ENCODE data around the gene MYO3A. TPM values are rescaled to one million over a fixed set of nuclear protein-coding genes. Genes with fewer than 3 reads are reported as not detected.

The MYO3A gene
- total and polyA plus RNA-seq, 2 donors (not counting 1 experiment from before 2014, with no cell fraction given), result 0.27 to 1.4 TPM

DNA sequence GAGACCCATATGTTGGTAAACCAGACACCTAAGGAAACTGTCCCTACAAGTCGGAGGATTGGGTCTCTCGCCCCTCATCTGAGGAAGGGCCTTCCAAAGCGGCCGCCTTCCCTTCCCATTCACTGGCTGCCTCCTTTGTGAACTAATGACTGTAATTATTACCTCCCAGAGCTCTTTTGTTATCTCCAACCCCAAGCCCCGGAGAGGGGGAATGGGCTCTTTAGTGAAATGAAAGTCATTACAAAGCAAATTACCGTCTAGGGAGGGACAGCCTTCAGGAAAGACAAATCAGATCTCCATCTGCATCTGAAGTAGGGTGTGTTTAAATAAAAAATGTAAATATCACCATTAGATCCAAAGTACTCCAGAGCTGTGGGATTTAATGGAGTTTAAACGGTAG, 280.0 kb downstream of the MYO3A start:
- H3K4me3 ChIP-seq (ENCODE audit: control extremely low read depth in 1 of 5, extremely low read depth in 1 of 5, insufficient read depth in 1 of 5, low read depth in 2 of 5, low read length in 4 of 5), result no peak overlapping the region
- H3K27ac ChIP-seq (ENCODE audit: low read length in 2 of 2), result no peak overlapping the region
- peaks cover 35 to 48% of the 10 kb centered on the region in 2 donors for H3K4me1 ChIP-seq (ENCODE audit: control insufficient read depth in 2 of 2, insufficient read depth in 2 of 2, low read length in 2 of 2)
- H3K4me2 ChIP-seq (replicated peaks; ENCODE audit: low read depth, low read length, poor library complexity, severe bottlenecking), result no peak overlapping the region
- H2AFZ ChIP-seq (ENCODE audit: insufficient read depth, low read depth, low read length, poor library complexity, severe bottlenecking), result no peak overlapping the region
- H3K27me3 ChIP-seq (replicated peaks in 1 of 4; ENCODE audit: control extremely low read depth in 1 of 4, control insufficient read depth in 3 of 4, insufficient read depth in 4 of 4, low read length in 3 of 4), result peaks cover 0 to 82% (median 49%) of the 10 kb centered on the region in 4 experiments
- no CpG with 5 or more reads among the region's 7 CpGs for WGBS (ENCODE audit: insufficient coverage)
- H3K4me3 Mint-ChIP-seq, result no peak overlapping the region
- peaks cover 31% of the 10 kb centered on the region for H3K4me1 Mint-ChIP-seq
- no peaks in the 10 kb centered on the region for H3K9me3 Mint-ChIP-seq (ENCODE audit: insufficient read depth)
- intact Hi-C loops (cut with micrococcal nuclease), result no loop called here
- no peaks in the 10 kb centered on the region for H4K20me1 ChIP-seq (ENCODE audit: control insufficient read depth, insufficient read depth, low read length, poor library complexity, severe bottlenecking)
- no peak overlapping the region for H3K9ac ChIP-seq (ENCODE audit: low read length)
- TF ChIP-seq EZH2 (IDR thresholded peaks at IDR 0.05; ENCODE audit: borderline replicate concordance, insufficient read depth, low read depth, low read length, poor library complexity, severe bottlenecking), result no peak
- TF ChIP-seq, protein P1, sequence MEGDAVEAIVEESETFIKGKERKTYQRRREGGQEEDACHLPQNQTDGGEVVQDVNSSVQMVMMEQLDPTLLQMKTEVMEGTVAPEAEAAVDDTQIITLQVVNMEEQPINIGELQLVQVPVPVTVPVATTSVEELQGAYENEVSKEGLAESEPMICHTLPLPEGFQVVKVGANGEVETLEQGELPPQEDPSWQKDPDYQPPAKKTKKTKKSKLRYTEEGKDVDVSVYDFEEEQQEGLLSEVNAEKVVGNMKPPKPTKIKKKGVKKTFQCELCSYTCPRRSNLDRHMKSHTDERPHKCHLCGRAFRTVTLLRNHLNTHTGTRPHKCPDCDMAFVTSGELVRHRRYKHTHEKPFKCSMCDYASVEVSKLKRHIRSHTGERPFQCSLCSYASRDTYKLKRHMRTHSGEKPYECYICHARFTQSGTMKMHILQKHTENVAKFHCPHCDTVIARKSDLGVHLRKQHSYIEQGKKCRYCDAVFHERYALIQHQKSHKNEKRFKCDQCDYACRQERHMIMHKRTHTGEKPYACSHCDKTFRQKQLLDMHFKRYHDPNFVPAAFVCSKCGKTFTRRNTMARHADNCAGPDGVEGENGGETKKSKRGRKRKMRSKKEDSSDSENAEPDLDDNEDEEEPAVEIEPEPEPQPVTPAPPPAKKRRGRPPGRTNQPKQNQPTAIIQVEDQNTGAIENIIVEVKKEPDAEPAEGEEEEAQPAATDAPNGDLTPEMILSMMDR (IDR thresholded peaks at IDR 0.05), result no peak
- no peaks in the 10 kb centered on the region for H3K79me2 ChIP-seq (ENCODE audit: control insufficient read depth, insufficient read depth, low read length)
- no peak overlapping the region for H3K27ac Mint-ChIP-seq
- no peaks in the 10 kb centered on the region for H3K36me3 ChIP-seq (replicated peaks in 1 of 2; ENCODE audit: control extremely low read depth in 1 of 2, control insufficient read depth in 1 of 2, extremely low read depth in 1 of 2, insufficient read depth in 2 of 2, low read length in 1 of 2)
- ATAC-seq (ENCODE audit: low read depth) (no peak), DNase-seq (no peak)
- CTCF ChIA-PET, result no interaction called here
- POLR2A ChIA-PET, result no interaction called here
- peaks cover 0 to 32% (median 0%) of the 10 kb centered on the region in 3 donors for H3K9me3 ChIP-seq (ENCODE audit: control extremely low read depth in 1 of 3, control insufficient read depth in 2 of 3, insufficient read depth in 1 of 3, low read length in 2 of 3)
- peaks cover 64% of the 10 kb centered on the region for H3K27me3 Mint-ChIP-seq

DNA sequence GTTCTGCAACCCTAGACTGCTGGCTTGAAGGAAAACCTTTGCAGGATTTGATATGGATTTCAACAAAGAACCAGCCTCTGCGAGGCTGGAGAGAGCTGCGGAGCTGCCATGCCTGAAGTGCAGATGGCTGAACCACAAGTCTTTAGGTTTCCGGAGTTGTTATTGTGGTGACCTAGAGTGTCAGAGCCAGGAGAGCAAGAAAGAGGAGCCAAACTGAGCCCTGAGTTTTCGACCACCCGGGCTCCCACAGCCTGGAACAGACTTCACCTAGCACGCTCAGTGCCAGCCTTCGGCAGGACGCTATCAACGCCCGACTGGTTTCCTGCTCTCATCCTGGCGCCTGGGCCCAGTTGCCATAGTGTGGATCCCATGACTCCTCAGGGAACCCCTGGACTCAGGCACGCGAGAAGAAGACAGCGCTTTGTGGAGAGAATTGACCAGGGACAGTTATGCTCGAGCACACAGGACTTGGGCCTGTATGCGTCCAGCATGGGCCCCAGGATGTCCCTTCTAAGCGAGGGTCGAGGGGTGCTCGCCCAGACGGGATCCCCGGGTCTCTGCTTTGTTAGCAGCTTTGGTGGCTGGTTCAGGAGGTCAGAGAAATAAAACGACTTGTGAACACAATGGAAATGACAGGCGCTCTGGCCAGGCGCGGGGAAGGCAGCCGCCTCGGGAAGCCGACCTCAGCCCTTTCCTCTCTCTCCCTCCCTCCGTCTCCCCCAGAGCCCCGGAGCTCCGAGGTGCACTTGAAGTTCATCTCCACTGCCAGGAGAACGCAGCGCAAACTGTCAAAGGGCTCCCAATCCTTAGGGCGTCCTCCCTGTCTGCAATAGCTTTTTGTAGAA, 280.7 kb downstream of the MYO3A start:
- intact Hi-C loops (cut with micrococcal nuclease), result no loop called here
- CTCF ChIA-PET, result no interaction called here

More for the DNA sequence above, 280.7 kb downstream of the MYO3A start:
- H4K20me1 ChIP-seq (ENCODE audit: control insufficient read depth, insufficient read depth, low read length, poor library complexity, severe bottlenecking), result no peaks in the 10 kb centered on the region
- H3K4me2 ChIP-seq (replicated peaks; ENCODE audit: low read depth, low read length, poor library complexity, severe bottlenecking), result peak overlapping the region; percentile 66
- peak overlapping the region in 3 of 5 experiments; percentile 25 to 46 (median 27) for H3K4me3 ChIP-seq (ENCODE audit: control extremely low read depth in 1 of 5, extremely low read depth in 1 of 5, insufficient read depth in 1 of 5, low read depth in 2 of 5, low read length in 4 of 5)
- no peak for TF ChIP-seq EZH2 (IDR thresholded peaks at IDR 0.05; ENCODE audit: borderline replicate concordance, insufficient read depth, low read depth, low read length, poor library complexity, severe bottlenecking)
- TF ChIP-seq, protein P1 (IDR thresholded peaks at IDR 0.05), result no peak
- H2AFZ ChIP-seq (ENCODE audit: insufficient read depth, low read depth, low read length, poor library complexity, severe bottlenecking), result peak overlapping the region; percentile 16
- no peak overlapping the region for H3K27ac ChIP-seq (ENCODE audit: low read length in 2 of 2)
- POLR2A ChIA-PET, result no interaction called here
- H3K36me3 ChIP-seq (replicated peaks in 1 of 2; ENCODE audit: control extremely low read depth in 1 of 2, control insufficient read depth in 1 of 2, extremely low read depth in 1 of 2, insufficient read depth in 2 of 2, low read length in 1 of 2), result no peaks in the 10 kb centered on the region
- peaks cover 0 to 86% (median 51%) of the 10 kb centered on the region in 4 experiments for H3K27me3 ChIP-seq (replicated peaks in 1 of 4; ENCODE audit: control extremely low read depth in 1 of 4, control insufficient read depth in 3 of 4, insufficient read depth in 4 of 4, low read length in 3 of 4)
- Mint-ChIP-seq H3K27me3 (peaks cover 70% of the 10 kb centered on the region), H3K4me1 (peaks cover 31% of the 10 kb centered on the region), H3K4me3 (peak overlapping the region; percentile 71), H3K27ac (no peak overlapping the region), H3K9me3 (ENCODE audit: insufficient read depth) (no peaks in the 10 kb centered on the region)
- DNase-seq (peak; percentile 9), ATAC-seq (ENCODE audit: low read depth) (no peak)
- 6% methylated on average over 31 of the region's 34 CpGs for WGBS (ENCODE audit: insufficient coverage)
- H3K4me1 ChIP-seq (ENCODE audit: control insufficient read depth in 2 of 2, insufficient read depth in 2 of 2, low read length in 2 of 2), result peaks cover 35 to 48% of the 10 kb centered on the region in 2 donors
- H3K9me3 ChIP-seq (ENCODE audit: control extremely low read depth in 1 of 3, control insufficient read depth in 2 of 3, insufficient read depth in 1 of 3, low read length in 2 of 3), result peaks cover 0 to 32% (median 0%) of the 10 kb centered on the region in 3 donors
- H3K79me2 ChIP-seq (ENCODE audit: control insufficient read depth, insufficient read depth, low read length), result no peaks in the 10 kb centered on the region
- peak overlapping the region; percentile 45 for H3K9ac ChIP-seq (ENCODE audit: low read length)

All from B cell (primary cell).